Measurements from ENCODE around the gene ENTPD5.

The ENTPD5 gene

DNA sequence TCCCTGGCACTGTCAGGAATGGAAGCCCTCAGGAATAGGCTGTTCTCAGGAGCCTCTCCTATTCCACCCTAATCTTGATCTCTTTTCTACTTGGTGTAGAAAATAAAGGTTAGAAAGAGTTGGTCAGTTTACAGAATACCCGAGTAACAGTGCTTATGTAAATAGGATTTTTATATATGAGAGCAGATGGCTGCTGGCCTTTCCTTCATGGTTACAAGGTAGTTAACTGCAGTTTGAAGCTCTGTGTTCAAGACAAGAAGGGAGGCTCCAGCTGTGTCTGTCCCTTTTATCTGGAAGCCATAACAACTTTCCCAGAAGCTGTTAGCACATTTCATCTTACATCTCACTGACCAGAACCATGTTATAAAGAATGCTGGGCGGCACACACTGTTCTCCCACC lies 23.2 kb upstream of the ENTPD5 start:
- no peak for ATAC-seq
- TF ChIP-seq PPARA (CRISPR knock-in tag; IDR thresholded peaks at IDR 0.05; ENCODE audit: borderline replicate concordance) (no peak), ZNF70 (CRISPR knock-in tag; IDR thresholded peaks at IDR 0.05) (no peak), GLIS3 (CRISPR knock-in tag; IDR thresholded peaks at IDR 0.05) (no peak), TOX (CRISPR knock-in tag; IDR thresholded peaks at IDR 0.05; ENCODE audit: borderline replicate concordance) (no peak), BACH2 (CRISPR knock-in tag; IDR thresholded peaks at IDR 0.05; ENCODE audit: borderline replicate concordance) (no peak), OSR1 (CRISPR knock-in tag; IDR thresholded peaks at IDR 0.05) (no peak), TCF4 (CRISPR knock-in tag; IDR thresholded peaks at IDR 0.05; ENCODE audit: borderline replicate concordance) (no peak), ZNF8 (CRISPR knock-in tag; IDR thresholded peaks at IDR 0.05) (no peak), RARB (CRISPR knock-in tag; IDR thresholded peaks at IDR 0.05) (no peak), ZC3H10 (CRISPR knock-in tag; IDR thresholded peaks at IDR 0.05) (no peak)
- TF ChIP-seq, protein P1, sequence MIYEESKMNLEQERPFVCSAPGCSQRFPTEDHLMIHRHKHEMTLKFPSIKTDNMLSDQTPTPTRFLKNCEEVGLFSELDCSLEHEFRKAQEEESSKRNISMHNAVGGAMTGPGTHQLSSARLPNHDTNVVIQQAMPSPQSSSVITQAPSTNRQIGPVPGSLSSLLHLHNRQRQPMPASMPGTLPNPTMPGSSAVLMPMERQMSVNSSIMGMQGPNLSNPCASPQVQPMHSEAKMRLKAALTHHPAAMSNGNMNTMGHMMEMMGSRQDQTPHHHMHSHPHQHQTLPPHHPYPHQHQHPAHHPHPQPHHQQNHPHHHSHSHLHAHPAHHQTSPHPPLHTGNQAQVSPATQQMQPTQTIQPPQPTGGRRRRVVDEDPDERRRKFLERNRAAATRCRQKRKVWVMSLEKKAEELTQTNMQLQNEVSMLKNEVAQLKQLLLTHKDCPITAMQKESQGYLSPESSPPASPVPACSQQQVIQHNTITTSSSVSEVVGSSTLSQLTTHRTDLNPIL (CRISPR knock-in tag; IDR thresholded peaks at IDR 0.05; ENCODE audit: low read depth): no peak
- TF ChIP-seq, protein P2, sequence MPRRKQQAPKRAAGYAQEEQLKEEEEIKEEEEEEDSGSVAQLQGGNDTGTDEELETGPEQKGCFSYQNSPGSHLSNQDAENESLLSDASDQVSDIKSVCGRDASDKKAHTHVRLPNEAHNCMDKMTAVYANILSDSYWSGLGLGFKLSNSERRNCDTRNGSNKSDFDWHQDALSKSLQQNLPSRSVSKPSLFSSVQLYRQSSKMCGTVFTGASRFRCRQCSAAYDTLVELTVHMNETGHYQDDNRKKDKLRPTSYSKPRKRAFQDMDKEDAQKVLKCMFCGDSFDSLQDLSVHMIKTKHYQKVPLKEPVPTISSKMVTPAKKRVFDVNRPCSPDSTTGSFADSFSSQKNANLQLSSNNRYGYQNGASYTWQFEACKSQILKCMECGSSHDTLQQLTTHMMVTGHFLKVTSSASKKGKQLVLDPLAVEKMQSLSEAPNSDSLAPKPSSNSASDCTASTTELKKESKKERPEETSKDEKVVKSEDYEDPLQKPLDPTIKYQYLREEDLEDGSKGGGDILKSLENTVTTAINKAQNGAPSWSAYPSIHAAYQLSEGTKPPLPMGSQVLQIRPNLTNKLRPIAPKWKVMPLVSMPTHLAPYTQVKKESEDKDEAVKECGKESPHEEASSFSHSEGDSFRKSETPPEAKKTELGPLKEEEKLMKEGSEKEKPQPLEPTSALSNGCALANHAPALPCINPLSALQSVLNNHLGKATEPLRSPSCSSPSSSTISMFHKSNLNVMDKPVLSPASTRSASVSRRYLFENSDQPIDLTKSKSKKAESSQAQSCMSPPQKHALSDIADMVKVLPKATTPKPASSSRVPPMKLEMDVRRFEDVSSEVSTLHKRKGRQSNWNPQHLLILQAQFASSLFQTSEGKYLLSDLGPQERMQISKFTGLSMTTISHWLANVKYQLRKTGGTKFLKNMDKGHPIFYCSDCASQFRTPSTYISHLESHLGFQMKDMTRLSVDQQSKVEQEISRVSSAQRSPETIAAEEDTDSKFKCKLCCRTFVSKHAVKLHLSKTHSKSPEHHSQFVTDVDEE (CRISPR knock-in tag; IDR thresholded peaks at IDR 0.05): no peak
- TF ChIP-seq, protein P3, sequence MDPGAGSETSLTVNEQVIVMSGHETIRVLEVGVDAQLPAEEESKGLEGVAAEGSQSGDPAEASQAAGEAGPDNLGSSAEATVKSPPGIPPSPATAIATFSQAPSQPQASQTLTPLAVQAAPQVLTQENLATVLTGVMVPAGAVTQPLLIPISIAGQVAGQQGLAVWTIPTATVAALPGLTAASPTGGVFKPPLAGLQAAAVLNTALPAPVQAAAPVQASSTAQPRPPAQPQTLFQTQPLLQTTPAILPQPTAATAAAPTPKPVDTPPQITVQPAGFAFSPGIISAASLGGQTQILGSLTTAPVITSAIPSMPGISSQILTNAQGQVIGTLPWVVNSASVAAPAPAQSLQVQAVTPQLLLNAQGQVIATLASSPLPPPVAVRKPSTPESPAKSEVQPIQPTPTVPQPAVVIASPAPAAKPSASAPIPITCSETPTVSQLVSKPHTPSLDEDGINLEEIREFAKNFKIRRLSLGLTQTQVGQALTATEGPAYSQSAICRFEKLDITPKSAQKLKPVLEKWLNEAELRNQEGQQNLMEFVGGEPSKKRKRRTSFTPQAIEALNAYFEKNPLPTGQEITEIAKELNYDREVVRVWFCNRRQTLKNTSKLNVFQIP (CRISPR knock-in tag; IDR thresholded peaks at IDR 0.05; ENCODE audit: borderline replicate concordance, low read depth): no peak
- TF ChIP-seq, protein P4, sequence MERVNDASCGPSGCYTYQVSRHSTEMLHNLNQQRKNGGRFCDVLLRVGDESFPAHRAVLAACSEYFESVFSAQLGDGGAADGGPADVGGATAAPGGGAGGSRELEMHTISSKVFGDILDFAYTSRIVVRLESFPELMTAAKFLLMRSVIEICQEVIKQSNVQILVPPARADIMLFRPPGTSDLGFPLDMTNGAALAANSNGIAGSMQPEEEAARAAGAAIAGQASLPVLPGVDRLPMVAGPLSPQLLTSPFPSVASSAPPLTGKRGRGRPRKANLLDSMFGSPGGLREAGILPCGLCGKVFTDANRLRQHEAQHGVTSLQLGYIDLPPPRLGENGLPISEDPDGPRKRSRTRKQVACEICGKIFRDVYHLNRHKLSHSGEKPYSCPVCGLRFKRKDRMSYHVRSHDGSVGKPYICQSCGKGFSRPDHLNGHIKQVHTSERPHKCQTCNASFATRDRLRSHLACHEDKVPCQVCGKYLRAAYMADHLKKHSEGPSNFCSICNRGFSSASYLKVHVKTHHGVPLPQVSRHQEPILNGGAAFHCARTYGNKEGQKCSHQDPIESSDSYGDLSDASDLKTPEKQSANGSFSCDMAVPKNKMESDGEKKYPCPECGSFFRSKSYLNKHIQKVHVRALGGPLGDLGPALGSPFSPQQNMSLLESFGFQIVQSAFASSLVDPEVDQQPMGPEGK (CRISPR knock-in tag; IDR thresholded peaks at IDR 0.05; ENCODE audit: borderline replicate concordance): no peak

DNA sequence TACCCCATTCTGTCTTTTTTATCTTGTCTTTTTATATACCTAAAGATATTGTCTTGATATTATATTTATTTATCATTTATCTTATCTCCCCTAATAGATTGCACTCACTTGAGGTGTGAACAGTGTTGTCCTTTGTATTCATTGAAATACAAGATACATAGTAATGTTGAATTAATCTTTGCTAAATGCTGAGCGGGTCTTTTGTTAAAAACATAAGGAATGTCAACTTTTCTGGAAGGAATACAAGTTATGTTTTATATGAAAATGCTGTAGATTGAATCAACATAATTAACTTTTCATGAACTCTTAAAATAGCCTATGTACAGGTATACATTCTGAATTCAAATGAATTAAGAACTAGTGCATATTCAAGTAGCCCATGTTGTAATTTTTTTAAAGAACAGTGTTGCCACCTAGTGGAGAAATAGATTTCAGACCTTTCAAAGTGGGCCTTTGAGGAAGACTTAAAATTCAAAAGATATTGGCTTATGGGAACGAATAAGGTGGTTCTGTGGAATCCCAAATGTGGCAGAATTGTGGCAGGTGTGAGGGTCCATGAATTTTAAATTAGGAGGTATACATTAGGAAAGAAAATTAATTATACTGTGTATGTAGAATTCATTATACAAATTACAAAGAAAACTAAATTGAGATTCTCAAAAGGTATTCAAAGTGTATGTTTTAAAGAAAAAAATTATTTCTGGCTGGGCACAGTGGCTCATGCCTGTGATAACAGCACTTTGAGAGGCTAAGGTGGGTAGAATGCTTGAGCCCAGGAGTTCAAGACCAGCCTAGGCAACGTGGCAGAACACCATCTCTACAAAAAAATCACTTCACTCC lies 19.2 kb upstream of the ENTPD5 start:
- no peak for TF ChIP-seq GLIS3 (CRISPR knock-in tag; IDR thresholded peaks at IDR 0.05)
- no peak for TF ChIP-seq ZC3H10 (CRISPR knock-in tag; IDR thresholded peaks at IDR 0.05)
- TF ChIP-seq, protein P5, sequence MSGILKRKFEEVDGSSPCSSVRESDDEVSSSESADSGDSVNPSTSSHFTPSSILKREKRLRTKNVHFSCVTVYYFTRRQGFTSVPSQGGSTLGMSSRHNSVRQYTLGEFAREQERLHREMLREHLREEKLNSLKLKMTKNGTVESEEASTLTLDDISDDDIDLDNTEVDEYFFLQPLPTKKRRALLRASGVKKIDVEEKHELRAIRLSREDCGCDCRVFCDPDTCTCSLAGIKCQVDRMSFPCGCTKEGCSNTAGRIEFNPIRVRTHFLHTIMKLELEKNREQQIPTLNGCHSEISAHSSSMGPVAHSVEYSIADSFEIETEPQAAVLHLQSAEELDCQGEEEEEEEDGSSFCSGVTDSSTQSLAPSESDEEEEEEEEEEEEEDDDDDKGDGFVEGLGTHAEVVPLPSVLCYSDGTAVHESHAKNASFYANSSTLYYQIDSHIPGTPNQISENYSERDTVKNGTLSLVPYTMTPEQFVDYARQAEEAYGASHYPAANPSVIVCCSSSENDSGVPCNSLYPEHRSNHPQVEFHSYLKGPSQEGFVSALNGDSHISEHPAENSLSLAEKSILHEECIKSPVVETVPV (CRISPR knock-in tag; IDR thresholded peaks at IDR 0.05): no peak
- no peak for TF ChIP-seq ZNF8 (CRISPR knock-in tag; IDR thresholded peaks at IDR 0.05)
- TF ChIP-seq TOX (CRISPR knock-in tag; IDR thresholded peaks at IDR 0.05; ENCODE audit: borderline replicate concordance): no peak
- TF ChIP-seq RARB (CRISPR knock-in tag; IDR thresholded peaks at IDR 0.05): no peak
- TF ChIP-seq, protein P4 (CRISPR knock-in tag; IDR thresholded peaks at IDR 0.05; ENCODE audit: borderline replicate concordance): no peak
- TF ChIP-seq, protein P3 (CRISPR knock-in tag; IDR thresholded peaks at IDR 0.05; ENCODE audit: borderline replicate concordance, low read depth): no peak
- TF ChIP-seq, protein P2 (CRISPR knock-in tag; IDR thresholded peaks at IDR 0.05): no peak
- TF ChIP-seq ZFP3 (CRISPR knock-in tag; IDR thresholded peaks at IDR 0.05): no peak
- TF ChIP-seq, protein P1 (CRISPR knock-in tag; IDR thresholded peaks at IDR 0.05; ENCODE audit: low read depth): no peak
- TF ChIP-seq PPARA (CRISPR knock-in tag; IDR thresholded peaks at IDR 0.05; ENCODE audit: borderline replicate concordance): no peak
- TF ChIP-seq CSDC2 (CRISPR knock-in tag; IDR thresholded peaks at IDR 0.05): no peak
- TF ChIP-seq ZFP30 (CRISPR knock-in tag; IDR thresholded peaks at IDR 0.05): no peak
- no peak for TF ChIP-seq ARNTL (CRISPR knock-in tag; IDR thresholded peaks at IDR 0.05; ENCODE audit: borderline replicate concordance, low read depth)
- no peak for TF ChIP-seq OSR1 (CRISPR knock-in tag; IDR thresholded peaks at IDR 0.05)
- peak; percentile 77 for ATAC-seq

All from SK-N-SH treated with all-trans-retinoic acid at 6 μM for 48 hours (cell line).